ENCODE data around the gene ANKRD34A. TPM values are rescaled to one million over a fixed set of nuclear protein-coding genes. Genes with fewer than 3 reads are reported as not detected.

The ANKRD34A gene
- total and polyA plus RNA-seq, 2 donors (not counting 1 experiment from before 2014, with no cell fraction given), result 1.2 to 1.9 TPM

DNA sequence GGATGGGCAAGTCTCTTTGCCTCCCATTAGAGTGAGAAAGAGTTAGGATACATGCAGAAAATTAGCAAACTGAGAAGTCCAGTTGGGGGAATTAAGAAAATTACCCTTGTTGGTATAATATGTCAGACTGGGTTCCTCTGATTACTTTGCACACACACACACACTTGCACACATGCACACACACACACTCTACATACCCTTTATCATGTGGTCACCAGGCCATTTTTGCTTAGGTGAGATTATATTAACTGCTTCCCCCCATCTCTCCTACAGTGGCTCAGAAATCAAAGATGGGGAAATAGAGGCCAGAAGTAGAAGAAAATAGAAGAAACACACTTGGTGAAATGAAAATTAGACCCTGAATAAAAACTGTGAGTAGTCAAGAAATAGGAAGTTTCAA lies 5.6 kb downstream of the ANKRD34A start:
- peaks cover 35% of the 10 kb centered on the region for H3K79me2 ChIP-seq (ENCODE audit: control insufficient read depth, insufficient read depth, low read length)
- peaks cover 1% of the 10 kb centered on the region for H3K36me3 ChIP-seq (ENCODE audit: control insufficient read depth, insufficient read depth, low read length)
- H3K4me1 ChIP-seq (ENCODE audit: control insufficient read depth, extremely low read depth, insufficient read depth, low read length), result peaks cover 30% of the 10 kb centered on the region
- no peak for DNase-seq (ENCODE audit: low read depth in 2 of 2)
- TF ChIP-seq EZH2 (IDR thresholded peaks at IDR 0.05; ENCODE audit: low read length, missing control alignments), result no peak
- TF ChIP-seq, protein P1, sequence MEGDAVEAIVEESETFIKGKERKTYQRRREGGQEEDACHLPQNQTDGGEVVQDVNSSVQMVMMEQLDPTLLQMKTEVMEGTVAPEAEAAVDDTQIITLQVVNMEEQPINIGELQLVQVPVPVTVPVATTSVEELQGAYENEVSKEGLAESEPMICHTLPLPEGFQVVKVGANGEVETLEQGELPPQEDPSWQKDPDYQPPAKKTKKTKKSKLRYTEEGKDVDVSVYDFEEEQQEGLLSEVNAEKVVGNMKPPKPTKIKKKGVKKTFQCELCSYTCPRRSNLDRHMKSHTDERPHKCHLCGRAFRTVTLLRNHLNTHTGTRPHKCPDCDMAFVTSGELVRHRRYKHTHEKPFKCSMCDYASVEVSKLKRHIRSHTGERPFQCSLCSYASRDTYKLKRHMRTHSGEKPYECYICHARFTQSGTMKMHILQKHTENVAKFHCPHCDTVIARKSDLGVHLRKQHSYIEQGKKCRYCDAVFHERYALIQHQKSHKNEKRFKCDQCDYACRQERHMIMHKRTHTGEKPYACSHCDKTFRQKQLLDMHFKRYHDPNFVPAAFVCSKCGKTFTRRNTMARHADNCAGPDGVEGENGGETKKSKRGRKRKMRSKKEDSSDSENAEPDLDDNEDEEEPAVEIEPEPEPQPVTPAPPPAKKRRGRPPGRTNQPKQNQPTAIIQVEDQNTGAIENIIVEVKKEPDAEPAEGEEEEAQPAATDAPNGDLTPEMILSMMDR (conservative IDR thresholded peaks at IDR 0.05 in 1 of 2, IDR thresholded peaks at IDR 0.05 in 1 of 2; ENCODE audit: low read depth in 1 of 2, low read length in 2 of 2), result no peak
- no peaks in the 10 kb centered on the region for H3K9me3 ChIP-seq (ENCODE audit: control insufficient read depth, insufficient read depth, low read depth, low read length)
- no peak overlapping the region for H3K4me3 ChIP-seq (replicated peaks in 1 of 4; ENCODE audit: control extremely low read depth in 1 of 4, insufficient read depth in 1 of 4, low read depth in 3 of 4, low read length in 4 of 4)
- no peak overlapping the region for H3K27ac ChIP-seq (ENCODE audit: insufficient read depth, low read length)
- H4K20me1 ChIP-seq (ENCODE audit: control insufficient read depth, extremely low read depth, insufficient read depth, low read length), result no peaks in the 10 kb centered on the region
- H2AFZ ChIP-seq (ENCODE audit: low read length), result no peak overlapping the region
- no peak overlapping the region for H3K4me2 ChIP-seq (ENCODE audit: extremely low read depth, insufficient read depth, low read length)
- H3K9ac ChIP-seq (ENCODE audit: insufficient read depth, low read length), result no peak overlapping the region
- H3K27me3 ChIP-seq (ENCODE audit: control insufficient read depth, insufficient read depth, low read length), result no peaks in the 10 kb centered on the region

- Histone ChIP-seq H3K9me3 (ENCODE audit: control insufficient read depth, insufficient read depth, low read depth, low read length) (no peaks in the 10 kb centered on the region), H3K4me3 (replicated peaks in 1 of 4; ENCODE audit: control extremely low read depth in 1 of 4, insufficient read depth in 1 of 4, low read depth in 3 of 4, low read length in 4 of 4) (peak within 1 kb of the TSS; percentile 75 to 95 (median 80)), H3K27me3 (ENCODE audit: control insufficient read depth, insufficient read depth, low read length) (no peaks in the 10 kb centered on the region), H3K4me1 (ENCODE audit: control insufficient read depth, extremely low read depth, insufficient read depth, low read length) (peaks cover 20% of the 10 kb centered on the region), H3K27ac (ENCODE audit: insufficient read depth, low read length) (peak within 1 kb of the TSS; percentile 87), H4K20me1 (ENCODE audit: control insufficient read depth, extremely low read depth, insufficient read depth, low read length) (no peaks in the 10 kb centered on the region), H3K36me3 (ENCODE audit: control insufficient read depth, insufficient read depth, low read length) (peaks cover 1% of the 10 kb centered on the region), H3K79me2 (ENCODE audit: control insufficient read depth, insufficient read depth, low read length) (peaks cover 46% of the 10 kb centered on the region), H3K9ac (ENCODE audit: insufficient read depth, low read length) (peak within 1 kb of the TSS; percentile 81), H3K4me2 (ENCODE audit: extremely low read depth, insufficient read depth, low read length) (peak within 1 kb of the TSS; percentile 97), H2AFZ (ENCODE audit: low read length) (peak within 1 kb of the TSS; percentile 60)
- DNase-seq (ENCODE audit: low read depth in 2 of 2), result peak; percentile 95 to 97
- no peak for TF ChIP-seq EZH2 (IDR thresholded peaks at IDR 0.05; ENCODE audit: low read length, missing control alignments)
- TF ChIP-seq, protein P1 (conservative IDR thresholded peaks at IDR 0.05 in 1 of 2, IDR thresholded peaks at IDR 0.05 in 1 of 2; ENCODE audit: low read depth in 1 of 2, low read length in 2 of 2), result no peak
Observed at GRCh38 chr1:145957443-145958319, 6.7 kb downstream of the ANKRD34A start, which contains the start of gene LIX1L. Gene LIX1L, minus strand, starts transcription at chr1:145958017. Its CDS starts 90 bp downstream, at chr1:145957927.

DNA sequence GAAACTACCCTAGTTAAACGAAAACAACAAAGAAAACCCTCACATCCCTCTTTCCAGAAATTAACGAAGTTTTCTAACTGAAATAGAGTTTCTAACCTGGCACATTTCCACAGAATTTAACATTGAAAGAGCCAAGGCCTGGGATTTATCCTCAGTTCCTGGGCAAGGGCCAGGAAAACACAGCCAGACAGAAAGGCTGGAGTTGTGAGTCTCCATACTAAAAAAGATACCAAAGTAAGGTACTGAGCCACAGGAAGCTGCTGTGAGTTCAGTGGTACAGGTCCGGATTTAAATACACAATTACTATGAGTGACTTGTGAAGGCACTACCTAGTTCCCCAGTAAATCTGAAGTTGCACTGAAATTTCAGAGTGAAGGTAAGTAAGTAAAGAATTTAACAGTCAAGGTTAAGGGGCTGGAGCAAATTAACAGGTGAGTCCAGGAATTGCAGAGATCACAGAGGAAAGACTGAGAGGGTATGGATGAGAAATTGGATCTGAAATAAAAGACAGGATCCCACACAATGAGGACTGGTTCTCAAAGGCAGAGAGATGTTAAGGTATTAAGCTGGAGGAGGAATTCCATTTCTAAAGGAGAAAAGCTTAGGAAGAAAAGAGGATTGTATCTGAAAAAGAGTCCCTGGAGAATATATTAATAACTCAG lies 7.5 kb downstream of the ANKRD34A start:
- no peak overlapping the region for H2AFZ ChIP-seq (ENCODE audit: low read length)
- peak overlapping the region; percentile 97 for H3K4me2 ChIP-seq (ENCODE audit: extremely low read depth, insufficient read depth, low read length)
- peak overlapping the region; percentile 61 for H3K9ac ChIP-seq (ENCODE audit: insufficient read depth, low read length)
- peaks cover 49% of the 10 kb centered on the region for H3K79me2 ChIP-seq (ENCODE audit: control insufficient read depth, insufficient read depth, low read length)
- DNase-seq (ENCODE audit: low read depth in 2 of 2), result peak; percentile 54 to 65
- H4K20me1 ChIP-seq (ENCODE audit: control insufficient read depth, extremely low read depth, insufficient read depth, low read length), result no peaks in the 10 kb centered on the region
- H3K9me3 ChIP-seq (ENCODE audit: control insufficient read depth, insufficient read depth, low read depth, low read length), result no peaks in the 10 kb centered on the region
- no peaks in the 10 kb centered on the region for H3K27me3 ChIP-seq (ENCODE audit: control insufficient read depth, insufficient read depth, low read length)
- H3K36me3 ChIP-seq (ENCODE audit: control insufficient read depth, insufficient read depth, low read length), result peaks cover 1% of the 10 kb centered on the region
- H3K4me1 ChIP-seq (ENCODE audit: control insufficient read depth, extremely low read depth, insufficient read depth, low read length), result peaks cover 16% of the 10 kb centered on the region
- TF ChIP-seq, protein P1 (conservative IDR thresholded peaks at IDR 0.05 in 1 of 2, IDR thresholded peaks at IDR 0.05 in 1 of 2; ENCODE audit: low read depth in 1 of 2, low read length in 2 of 2), result no peak
- TF ChIP-seq EZH2 (IDR thresholded peaks at IDR 0.05; ENCODE audit: low read length, missing control alignments), result no peak
- H3K27ac ChIP-seq (ENCODE audit: insufficient read depth, low read length), result peak overlapping the region; percentile 87
- H3K4me3 ChIP-seq (replicated peaks in 1 of 4; ENCODE audit: control extremely low read depth in 1 of 4, insufficient read depth in 1 of 4, low read depth in 3 of 4, low read length in 4 of 4), result peak overlapping the region; percentile 75 to 95 (median 80)

Measured in fibroblast of lung (primary cell).